Fibroblast of peridontal ligament (primary cell): Measurements from ENCODE around the gene NRIP1.

Source experiments
- DNase-seq: peaks from one replicate; pipeline ENCODE4 v3.0.0-alpha.2; 2010; ENCODE audit errors: extremely low read depth

NRIP1 gene

DNA sequence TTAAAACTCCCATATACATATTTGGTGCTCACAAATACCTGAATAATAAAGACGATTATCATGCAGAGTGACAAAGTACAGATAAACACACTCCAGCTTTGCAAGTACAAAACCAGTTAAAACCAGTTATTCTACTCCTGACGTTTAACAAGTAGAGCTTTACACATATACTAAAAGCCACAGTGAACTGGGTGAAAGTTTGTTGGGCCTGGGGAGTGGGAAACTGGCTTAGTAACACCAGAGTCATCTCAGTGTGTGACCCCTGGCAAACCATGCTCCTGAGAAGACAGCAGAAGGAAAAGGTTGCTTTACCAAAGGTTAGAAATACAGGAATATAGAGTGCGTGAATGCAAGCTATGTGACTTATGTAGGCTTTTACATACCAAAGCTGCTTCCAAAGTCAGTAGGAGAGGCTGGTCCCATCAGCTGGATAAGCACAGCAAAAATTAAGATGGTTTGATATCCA, 148.1 kb downstream of the NRIP1 start:
- DNase-seq: no peak

DNA sequence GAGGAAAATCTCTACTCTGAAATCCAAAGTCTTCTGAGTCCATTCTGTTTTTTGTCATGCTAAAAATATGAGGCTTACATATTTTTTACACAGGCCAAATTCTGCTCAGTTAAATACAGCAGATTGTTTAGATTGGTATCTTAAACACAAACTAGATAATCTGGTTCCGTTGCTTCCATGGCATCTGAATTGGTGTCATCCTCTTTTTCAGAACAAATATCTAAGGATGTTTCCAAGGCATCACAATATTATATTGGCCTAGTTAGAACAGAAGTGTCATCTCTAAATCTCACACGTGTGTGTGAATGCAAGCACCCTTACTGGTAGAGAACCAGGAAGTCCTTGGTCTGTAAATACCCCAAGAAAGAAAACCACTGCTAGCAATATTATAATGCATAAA, 151.2 kb downstream of the NRIP1 start:
- no peak for DNase-seq

DNA sequence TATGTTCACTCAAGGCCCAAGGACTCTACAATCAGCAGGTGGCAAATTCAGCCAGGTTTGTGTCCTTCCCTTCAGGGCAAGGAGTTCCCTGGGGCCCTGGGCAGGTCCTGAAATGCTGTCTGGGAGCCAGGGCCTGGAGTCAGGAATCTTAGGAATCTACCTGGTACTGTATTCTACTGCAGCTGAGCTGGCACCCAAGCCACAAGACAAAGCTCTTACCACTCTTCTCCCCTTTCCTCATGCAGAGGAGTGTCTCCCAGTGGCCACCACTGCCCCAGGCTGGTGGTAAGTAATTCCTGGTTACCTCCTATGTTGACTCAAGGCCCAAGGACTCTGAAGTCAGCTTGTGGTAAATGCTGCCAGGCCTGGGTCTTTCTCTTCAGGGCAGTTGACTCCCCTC, 153.4 kb downstream of the NRIP1 start:
- no peak for DNase-seq
